Activated T-helper 1 cell treated with anti-CD3 and anti-CD28 coated beads, Interleukin-2, amount 50 U/mL, for 16 hours (primary cell): Measurements from ENCODE around the gene HERC2.
"Not testable (repeated sequence)": the region's sequence is repeated elsewhere in the genome, so short reads cannot be mapped to it uniquely, and the experiment has no call there.

ENCODE experiments used
- DNase-seq, 2 donors: peaks; one replicate each; pipeline ENCODE4 v3.0.0-alpha.2; 2020; ENCODE audit warnings: low read depth in 1 of 2, low spot score in 1 of 2

The HERC2 gene

DNA sequence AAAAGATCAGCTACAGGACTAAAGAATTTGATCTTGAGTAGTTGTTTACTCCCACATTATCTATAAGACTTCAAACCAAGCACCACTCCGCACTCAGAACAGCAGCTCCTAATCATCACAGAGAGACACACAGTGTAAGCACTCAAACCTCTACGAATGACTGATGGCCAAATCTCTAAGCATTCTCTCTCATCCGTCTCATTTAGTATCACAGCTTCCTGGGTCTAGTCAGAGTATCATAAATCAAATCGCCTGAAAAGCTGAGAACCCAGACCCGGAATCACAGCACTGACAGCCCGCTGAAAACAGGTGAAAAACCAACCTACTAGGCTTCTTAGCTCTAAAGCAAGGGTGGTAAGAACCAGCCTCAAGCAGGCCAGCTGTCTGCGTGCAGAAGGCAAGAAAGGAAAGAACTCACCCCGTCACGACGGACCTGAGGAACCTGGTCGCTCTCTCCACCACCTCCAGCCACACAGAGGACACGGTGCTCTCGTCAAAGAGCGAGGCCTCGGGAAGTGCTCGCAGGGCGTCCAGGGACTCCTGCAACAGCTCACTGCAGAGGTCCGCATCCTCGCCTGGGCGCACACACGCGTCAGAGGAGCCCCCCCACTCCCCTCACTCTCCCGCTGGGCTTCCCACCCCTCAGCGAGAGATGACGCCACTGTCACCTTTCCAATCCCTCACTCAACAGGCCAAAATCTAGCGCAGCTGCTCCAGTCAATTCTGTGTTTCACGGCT is 47.9 kb downstream of the HERC2 start:
- DNase-seq: no peak

DNA sequence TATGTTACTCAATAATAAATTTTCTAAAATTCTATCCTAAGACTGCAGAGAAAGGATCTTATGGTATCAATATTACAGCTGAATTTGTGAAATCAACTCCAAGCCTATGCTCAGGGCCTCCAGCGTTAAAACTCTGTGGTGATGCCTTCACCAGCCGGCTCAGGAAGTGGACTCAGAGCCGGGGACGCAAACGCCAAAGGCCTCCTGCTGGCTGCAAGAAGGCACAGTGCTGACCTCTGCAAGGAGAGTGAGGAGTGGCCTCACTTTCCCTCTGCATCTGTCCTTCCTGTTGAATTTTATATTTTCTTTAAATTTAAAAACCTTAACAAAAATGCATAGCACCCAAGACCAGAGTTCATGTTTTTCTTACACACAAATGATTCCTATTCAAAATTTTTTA is 48.5 kb downstream of the HERC2 start:
- no peak for DNase-seq

DNA sequence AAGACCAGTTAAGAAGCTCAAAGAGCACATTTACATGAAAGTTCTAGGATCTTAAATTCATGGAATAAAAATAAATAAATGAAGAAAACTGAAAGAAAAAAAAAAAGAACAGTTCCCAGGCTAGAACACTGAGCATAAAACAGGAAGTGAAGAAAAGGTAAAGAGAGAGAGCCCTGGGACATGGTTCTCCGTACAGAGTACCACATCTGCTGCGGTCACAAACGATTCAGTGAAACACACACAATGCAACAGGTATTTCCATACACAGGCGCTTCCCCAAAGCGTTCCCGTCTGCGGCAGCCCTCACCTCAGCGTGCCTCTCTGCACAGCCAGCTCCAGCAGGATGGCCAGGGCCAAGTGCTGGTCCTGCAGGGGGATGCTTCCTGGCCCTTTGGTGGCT is 49.4 kb downstream of the HERC2 start:
- DNase-seq: no peak

DNA sequence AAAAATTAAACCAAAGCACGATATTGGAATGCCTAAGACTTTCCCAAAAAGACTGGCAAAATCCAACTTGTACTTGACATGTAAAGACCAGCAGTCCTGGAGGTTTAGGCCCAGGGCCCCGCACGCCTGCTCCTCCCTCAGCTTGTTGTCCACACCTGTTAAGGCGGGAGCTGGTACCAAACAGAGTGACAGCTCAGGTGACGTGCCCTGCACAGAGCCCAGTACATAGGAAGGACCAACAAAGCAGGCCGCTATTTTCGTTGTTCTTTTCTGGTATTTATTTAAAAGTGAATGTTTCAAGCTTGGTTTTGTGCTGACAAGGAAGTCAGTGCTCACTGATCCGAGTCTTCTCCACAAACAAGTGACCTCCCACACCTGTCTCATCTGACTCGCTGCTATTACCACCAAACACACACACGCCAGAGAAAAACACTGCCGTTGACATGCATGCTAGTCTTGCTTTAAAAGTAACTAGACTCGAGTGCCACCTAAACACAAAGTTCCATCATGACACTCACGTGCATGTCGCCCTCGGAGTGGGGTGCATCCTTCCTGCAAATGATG is 50.2 kb downstream of the HERC2 start:
- DNase-seq: no peak

DNA sequence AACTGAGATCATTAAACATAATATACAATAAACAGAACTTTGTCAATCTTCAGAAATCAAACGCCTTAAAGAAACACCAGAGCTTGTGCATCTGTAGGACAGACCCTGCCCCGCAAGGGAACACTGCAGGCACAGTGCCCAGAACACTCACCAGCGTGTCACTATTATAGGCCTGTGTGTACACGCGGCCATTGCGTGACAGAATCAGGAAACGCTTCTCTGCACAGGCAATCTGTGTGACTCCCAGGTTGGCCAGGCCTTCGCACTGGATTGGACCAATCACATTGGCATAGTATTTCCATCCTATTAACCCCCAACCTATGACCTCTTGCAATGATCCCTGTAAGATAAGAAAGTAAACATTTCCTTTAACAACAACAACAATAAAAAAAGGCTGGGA is 52.9 kb downstream of the HERC2 start:
- no peak for DNase-seq

DNA sequence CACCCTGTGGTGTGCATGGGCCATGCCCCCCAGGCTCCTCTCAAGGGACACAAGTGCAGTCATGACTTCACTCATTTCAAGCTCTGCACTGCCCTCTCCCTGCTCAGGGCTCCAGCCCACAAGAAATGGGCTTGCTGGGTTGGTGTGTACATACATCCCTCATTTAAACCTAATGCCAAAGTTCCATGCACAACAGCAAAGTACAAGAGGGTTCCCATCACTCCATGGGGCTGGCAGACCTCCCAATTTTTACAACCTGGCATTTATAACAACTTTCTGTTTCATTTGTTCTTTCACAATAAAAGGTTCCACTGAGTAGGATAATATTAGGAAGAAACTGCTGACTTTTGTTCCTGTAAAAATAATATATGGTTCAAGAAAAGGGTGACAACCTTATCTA is 54.3 kb downstream of the HERC2 start:
- DNase-seq: no peak

DNA sequence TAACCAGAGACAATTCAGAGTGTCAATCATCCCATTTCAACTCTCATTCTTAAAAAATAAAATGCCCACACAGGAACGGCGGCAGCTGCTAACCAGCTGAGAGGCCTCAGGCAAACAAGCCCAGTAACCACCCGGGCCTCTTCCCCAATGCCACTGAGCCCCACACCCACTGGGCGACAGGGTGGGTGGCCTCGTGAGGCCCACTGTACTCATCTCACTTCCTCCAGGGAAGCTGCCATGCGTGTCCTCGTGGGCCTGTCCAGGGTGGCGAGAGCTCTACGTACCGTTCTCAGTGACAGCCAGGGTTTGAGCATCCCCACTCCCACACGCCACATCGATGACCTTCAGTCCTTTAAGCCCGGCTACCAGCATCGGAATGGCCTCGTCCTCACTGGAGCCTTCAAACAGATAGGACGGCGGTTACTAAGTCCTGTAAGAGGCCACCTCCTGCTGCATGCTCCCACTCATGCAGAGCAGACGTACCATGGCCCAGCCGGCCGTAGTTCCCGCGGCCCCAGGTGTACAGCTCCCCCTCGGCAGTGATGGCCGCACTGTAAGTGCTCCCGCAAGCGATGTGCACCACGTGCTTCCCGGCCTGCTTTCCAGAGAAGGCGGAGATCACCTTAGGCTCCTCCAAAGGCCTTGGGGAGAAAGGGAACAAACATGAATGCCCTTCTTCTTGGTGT is 56.5 kb downstream of the HERC2 start:
- DNase-seq: no peak

DNA sequence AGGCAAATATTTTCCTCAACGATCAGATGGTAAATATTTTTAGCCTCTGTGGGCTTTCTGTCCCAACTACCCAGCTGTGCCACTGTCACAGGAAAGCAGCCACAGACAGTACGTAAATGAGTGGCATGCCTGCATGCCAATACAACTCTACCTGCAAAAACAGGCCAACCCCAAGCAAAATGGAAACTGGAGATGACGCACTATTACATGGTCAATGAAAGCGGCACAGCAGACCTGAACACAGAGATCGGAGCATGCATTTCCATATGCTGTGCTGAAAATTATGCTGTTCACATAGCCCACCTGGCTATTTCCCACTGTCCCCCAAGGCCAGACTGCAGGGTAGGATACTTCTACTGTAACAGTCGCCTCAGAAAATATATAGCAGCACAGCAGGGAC is 57.8 kb downstream of the HERC2 start:
- no peak for DNase-seq

DNA sequence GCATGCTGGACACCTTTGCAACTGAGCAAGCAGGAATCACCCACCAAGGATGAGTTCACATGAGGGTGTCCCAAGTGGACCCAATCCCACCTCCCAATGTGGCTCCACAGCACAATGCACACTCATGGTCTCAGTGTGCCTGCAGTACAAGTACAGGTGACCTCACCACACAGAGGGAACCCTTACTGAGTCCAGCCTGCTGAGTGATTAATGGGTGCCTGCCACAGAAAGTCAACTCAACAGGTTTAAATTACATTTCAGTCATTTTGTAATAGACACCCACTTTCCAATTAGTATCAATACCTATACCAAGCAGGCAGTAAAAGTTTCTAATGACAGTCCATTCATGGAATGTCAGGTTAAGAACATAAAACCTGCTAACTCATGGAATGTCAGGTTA is 59.5 kb downstream of the HERC2 start:
- no peak for DNase-seq

DNA sequence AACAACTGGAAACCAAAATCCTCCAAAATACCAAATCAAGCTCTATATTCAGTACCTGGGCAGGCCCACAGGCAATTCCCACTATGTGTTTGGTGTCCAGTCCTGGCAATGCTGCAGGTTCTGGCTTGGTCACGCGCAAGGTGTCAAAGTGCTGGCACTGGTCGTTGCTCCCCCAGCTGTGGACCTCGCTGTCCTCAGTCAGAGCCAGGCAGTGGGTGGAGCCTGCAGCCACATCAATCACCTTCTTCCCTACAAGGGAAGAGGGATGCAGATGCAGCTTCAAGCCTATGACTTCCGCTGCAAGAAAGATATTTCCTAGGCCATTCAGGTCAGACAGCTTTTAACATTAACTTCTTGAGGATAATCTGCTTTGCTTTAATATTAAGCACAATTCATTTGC is 61.3 kb downstream of the HERC2 start:
- no peak for DNase-seq

DNA sequence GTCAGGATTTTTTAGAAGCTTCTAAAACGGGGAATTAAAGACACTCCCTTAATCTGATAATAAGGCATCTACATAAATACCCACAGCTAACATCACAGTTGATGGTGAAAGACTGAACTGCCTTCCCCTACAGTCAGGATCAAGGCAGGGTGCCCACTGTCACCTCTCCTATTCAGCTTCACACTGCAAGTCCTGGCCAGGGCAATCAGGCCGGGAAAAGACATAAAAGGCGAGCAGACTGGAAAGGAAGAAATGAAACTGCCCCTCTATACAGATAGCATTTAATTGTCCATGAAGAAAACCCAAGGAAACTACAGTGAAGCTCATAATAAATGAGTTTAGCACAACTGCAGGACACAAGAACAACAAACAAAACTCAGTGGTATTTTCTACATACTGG is 61.7 kb downstream of the HERC2 start:
- DNase-seq: no peak

DNA sequence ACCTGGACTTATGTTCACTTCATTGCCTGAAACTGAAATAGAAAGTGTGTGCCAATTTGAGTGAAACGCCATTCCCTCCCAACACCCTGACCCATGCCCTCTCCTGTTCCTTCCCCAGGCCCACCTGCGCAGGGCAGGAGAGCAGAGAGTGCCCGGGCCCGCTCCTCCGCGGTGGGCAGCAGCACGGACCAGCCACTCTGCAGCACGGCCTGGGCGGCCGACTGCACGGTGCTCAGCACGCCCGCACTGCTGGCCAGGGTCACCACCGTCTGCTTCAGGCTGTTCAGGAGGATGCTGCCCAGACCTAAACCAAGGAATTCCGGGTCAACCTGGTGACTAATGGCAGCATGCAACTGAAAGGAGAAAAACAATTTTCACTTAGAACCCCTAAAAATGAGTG is 66.0 kb downstream of the HERC2 start:
- DNase-seq: no peak

DNA sequence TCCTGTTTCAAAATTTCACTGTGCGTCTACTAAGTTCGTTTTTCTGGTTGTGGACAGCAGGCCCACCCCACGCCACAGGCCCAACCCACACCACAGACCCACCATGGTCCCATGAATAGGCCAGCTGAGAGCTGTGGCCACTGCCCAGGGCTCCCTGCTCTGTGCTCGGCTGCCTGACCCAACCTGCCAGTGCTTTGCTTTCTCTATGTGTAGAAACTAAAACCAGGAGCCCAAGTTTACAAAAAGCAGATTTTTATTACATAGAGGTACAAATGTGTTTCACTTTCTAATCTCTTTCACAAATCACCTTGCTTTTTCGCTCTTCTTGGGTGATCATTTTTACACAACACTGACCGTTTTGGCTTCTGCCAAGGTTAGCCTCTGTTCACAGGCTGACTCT is 69.1 kb downstream of the HERC2 start:
- no peak for DNase-seq

DNA sequence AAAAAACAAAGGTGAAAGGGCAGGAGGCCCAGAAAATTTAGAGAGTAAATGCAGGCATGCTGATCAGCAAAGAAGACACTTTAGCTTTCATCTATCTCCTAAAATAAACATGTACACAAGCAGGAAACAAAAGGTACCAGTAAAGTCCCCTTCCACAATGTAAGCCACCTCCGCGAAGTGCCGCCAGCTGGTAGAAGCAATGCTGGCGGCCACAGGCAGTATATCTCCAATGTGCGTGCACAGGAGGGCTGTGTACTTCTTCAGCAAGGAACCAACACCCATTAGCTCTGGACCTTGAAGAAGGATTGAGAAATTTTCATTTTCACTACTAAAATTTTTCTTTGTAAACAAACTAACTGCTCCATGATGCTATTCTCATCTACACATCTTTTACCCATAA is 75.4 kb downstream of the HERC2 start:
- no peak for DNase-seq

DNA sequence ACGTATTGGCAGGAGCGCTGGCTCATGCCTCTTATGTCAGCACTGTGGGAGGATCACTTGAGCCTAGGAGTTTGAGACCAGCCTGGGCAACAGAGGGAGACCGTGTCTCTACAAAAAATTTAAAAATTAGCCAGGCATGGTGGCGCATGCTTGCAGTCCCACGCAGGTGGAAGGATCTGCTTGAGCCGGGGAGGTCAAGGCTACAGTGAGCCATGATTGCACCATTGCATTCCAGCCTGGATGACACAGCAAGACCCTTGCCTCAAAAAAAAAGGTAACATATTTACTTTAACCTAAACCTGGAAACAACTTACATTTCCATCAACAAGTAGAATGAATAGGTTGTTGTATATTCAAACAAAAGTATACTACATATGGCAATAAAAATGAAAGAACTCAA is 78.1 kb downstream of the HERC2 start:
- no peak for DNase-seq

DNA sequence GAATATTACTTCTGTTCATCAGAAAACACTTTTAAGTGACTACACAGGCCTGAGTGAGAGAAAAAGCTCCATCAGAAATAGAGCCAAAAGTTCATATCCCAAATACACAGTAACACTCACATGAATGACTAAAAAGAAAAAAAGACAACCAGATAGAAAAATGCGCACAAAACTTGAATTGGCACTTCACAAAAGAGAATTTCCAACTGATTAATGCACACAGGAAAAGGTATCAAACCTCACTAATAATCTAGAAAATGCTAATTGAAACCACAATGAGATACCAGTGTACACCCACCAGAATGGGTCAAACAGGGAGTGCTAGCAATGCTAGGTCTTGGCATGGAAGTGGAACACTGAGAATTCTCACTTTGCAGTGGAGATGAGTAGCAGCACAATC is 78.6 kb downstream of the HERC2 start:
- DNase-seq: no peak

DNA sequence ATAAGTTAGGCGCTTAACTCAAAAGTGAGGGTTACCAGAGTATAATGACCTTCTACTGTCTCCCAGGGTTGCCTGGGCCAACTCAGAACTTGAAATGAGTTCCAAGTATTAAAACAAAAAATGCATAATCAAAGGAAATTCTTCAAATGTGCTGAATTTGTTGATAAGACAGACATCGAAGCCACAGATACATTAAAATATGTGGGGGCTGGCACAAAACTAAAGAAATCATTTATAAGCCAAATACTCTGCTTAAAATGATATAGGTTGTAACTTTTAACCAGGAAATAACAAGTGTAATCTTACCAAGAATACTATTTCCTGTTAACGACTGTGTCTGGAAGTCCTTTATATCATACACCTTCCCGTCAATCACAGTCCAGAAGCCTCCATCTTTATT is 83.7 kb downstream of the HERC2 start:
- not testable (repeated sequence) for DNase-seq

DNA sequence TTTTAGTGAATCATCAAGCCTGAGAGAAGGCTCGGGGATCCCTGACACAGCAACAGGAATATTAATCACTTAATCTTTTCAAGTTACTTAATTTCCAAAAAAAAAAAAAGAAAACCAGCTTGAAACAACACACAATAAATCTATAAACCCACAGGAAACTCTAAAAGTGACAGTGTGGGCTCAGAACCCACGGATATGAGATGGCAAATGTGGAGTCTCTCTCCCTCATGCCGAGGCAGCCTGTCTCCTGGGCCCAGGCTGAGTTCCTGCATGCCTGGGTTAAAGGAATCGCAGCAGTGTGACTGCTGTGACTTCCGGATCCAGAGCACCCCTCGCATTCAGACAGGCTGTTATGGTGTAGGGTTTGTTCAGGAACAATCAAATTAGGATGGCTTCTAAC is 90.2 kb downstream of the HERC2 start:
- DNase-seq: not testable (repeated sequence)

DNA sequence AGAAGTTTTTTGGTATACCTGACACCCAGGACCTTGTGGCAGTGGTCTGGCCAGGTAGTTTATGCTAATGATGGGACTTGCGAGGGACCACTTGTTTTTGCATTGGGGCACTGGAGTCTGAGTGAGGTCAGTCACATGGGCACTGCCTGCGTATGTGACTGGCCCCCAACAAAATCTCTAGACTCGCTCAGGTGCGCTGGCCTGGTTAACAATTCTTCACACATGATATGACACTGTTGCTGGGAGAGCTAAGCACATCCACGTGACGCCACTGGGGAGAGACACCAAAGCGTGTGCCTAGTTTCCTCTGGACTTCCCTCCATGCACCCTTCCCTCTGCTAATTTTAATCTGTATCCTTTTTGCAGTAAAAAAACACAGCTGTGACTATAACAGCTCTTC is 90.6 kb downstream of the HERC2 start:
- not testable (repeated sequence) for DNase-seq

DNA sequence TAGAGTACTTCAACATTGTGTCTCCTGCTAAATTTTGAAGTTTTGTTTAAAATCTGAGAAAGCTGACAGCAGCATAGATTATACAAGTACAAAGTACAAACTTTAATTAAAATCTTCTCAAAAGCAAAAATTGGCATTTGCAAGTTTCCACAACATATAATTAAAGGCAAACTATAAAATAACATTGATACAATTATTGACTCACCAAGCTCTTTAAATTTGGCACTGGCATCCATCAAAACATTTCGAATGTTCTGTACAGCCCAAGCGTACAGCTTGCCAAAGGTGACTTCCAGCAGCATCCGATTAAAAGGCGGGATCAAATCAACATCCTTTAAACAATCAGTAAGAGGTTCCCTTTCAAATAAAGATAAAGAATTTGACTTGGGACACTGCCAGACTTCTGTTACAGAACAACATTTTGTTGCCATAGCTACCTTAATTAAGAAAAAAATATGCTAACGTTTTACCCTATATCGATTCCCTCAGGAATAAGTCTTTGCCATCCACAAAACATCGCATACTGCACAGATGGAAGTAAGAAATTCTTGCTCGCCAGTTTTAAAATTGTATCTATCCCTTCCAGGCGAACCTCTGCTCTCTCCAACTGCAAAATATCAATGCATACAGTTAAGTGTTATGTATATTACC is 92.9 kb downstream of the HERC2 start:
- not testable (repeated sequence) for DNase-seq

DNA sequence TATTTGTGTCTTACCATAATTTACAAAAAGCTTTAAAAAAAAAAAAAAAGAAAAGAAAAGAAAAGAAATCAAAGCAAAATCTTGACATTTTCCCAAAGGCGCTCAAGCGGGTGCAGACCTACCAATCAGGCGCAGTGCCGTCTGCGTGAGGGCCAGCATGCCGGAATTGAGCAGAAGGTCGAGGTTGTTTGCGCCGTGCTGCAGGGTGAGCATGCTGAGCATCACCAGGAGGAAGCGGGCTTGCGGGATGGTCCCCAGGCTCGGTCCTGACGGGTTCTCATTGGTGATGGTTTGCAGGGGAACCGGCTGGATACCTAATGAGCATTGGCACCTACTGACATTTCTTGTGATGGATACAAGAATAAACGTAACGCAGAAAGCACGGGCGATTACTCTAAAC is 93.9 kb downstream of the HERC2 start:
- no peak for DNase-seq

DNA sequence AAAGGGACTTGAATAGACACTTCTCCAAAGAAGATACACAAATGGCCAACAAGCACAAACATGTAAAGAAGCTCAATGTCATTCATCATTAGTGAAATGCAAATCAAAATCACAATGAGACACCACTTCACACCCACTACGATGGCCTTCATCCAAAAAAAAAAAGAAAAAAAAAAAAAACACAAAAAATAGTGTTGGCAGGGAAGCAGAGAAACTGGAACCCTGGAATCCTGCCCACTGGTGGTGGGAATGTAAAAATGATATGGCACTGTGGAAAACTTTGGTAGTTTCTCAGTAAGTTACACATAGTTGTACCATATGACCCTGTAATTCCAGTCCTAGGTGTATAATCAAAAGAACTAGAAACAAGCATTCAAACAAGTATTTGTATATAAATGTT is 94.7 kb downstream of the HERC2 start:
- not testable (repeated sequence) for DNase-seq
